Right kidney (tissue), 1 donor: Measurements from ENCODE around the gene GDI1.

Experiments used
- DNase-seq: peaks from one replicate; pipeline ENCODE4 v3.0.0-alpha.2; 2016

GDI1 gene

DNA sequence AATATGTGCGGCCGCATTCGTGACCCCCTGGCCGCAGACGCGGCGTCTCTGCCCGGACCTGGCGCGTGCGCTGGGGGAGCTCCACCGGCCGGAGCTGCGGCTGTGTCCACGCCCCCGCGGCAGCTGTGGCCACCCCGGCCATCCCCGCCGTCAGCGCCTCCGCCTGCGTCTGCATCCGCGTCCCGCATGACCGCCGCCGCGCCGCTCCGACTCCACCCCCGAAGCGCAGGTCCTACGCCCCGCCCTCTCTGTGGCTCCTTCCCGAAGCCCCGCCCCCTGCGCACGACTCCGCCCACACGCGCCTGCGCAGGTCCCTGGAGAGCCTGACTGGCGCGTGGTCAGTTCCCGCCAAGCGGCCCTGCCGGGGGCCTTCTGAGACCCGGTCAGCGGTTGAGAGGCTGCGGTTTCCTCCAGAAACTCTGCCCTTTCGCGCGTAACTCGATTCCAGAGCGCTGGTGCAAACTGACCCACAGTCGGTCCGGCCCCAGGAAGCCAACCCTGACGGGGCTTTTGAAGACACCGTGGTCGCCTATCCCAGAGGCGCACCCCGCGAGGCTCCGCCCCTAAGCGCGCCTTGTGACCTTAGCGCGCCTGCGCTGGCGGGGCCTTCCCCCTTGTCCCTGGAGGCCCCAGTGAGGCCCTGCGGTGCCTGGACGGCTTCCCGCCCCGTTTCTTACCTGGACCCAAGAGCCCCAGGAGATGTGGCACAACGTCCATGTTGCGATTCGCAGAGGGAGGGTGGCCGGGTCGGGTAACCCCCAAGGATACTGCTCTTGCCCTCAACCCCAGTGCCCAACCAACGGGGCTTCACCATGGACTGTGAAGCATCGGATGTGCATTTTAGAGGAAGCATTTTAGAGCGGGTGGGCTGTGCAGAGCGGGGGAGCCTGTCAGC lies 42.0 kb downstream of the GDI1 start, which contains the start of gene LAGE3:
Gene LAGE3 (minus strand): TSS at position 554 of the 895 bp plus-strand sequence. CDS start 366 bp downstream, at position 188.
- DNase-seq = peak; percentile 80

DNA sequence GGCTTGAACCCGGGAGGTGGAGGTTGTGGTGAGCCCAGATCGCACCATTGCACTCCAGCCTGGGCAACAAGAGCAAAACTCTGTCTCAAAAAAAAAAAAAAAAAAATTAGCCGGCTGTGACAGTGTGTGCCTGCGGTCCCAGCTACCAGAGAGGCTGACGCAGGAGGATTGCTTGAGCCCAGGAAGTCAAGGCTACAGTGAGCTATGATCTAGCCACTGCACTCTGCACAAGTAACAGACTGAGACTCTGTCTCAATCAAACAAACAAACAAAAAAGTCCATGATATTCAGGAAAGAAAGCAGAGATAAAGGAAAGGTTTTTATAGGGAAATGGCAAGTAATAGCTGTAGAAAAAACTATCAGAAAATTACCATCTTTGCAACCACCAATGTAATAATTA lies 44.2 kb downstream of the GDI1 start:
- no peak for DNase-seq

DNA sequence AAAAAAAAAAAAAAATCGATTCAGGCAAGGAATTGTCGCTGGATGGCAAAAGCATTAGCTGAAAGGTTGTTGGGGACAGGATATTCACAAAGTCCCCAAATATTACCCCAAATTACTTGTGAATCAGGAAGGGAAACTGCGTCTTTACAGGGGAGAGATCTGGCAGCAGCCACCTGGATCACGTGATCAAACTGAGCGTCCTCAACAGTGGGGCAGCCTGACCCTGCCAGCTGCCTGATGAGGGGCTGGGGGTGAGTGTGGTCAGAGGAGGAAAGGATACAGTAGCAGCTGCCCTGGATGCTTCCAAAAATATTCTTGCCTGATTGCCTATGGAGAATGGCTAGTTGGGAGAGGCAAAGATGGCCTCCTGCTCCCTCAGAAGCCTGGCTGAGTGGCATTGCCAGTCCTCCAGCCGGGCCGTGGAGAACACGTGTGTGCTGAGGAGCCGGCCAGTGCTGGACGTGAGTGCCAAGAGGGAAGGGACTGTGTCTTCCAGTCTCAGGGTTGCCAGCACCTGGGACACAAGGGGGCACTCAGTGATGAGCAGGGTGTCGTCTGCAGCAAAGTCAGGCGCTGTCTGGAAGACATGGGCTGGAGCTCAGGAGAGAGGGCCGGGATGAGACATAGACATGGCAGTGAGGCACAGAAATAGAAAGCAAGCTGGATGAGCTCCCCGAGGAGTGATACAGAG lies 45.1 kb downstream of the GDI1 start:
- DNase-seq = no peak

DNA sequence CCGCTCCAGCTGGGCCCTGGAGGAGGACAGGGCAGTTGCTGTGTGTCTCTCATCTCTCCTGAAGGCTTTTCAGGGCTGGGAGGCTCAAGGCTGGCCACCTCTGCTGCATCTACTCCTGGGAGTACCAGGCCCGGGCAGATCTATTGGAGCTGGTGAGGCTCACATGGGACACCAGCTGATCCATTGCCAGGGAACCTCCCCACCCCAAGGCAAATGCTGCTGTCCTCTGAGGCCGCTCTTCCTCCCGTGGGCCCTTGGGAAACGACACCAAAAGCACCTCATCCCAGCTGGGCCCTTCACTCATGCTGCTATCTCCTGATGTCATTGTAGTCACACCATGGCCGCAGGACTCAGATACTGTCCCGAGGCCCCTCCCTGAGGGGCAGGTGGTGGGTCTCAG lies 45.8 kb downstream of the GDI1 start:
- DNase-seq = no peak

DNA sequence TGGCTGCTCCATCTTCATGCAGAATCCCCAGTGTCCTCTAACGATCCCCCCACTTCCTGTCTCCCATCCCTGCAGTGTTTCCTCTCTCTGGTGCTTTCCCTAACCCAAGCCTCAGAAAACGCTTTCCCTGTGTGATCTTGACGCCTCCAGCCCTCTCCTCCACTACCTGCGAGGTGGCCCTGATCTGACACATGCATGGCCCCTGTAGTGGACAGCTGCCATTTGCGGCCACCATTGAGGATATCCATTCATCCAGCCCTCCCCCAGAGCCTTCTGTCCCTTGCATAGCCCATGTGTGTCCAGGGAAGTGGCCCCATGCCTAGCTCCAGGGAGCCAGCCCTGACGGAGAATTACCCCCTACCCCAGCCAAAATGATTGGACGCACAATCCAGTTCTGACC lies 46.4 kb downstream of the GDI1 start:
- DNase-seq = no peak

DNA sequence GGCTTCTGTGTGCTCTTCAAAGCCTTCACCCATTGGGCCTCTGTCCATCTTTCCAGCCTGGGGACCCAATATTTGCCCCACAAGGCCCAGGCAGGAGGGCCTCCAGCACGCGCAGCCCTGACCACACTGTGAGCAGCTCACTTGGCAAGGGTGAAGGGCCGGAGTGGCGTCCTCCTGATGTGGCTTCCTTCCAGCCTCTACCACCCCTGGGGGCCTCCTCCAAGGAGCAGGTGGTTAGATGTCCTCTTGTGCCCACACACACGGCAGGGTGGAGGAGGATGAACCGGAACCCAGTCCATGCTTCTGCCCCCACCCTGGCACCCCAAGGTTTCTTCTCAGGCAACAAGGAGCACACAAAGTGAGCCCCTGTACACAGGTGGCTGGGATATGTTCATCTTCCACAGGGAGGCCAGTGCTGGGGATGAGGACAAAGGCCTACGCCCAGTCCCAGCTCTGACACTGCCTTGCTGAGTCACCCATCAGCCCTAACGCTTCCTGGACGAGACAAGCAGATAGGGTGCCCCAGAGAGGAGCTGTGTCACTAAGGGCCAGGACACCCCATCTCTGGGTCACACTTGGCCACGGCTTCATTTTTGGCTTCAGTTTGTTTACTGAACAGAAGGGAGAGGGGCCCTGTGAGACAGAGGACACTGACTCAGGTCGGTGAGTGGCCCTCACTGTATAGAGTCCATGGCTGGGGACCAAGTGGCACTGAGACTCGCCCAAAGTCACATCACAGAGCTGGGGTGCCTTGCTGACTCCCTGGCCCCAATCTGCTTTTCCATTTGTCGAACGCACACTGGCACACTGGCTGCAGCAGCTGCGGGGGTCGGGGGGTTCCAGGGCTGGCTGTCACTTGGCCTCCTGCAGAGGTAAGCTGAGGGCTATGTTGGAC lies 47.5 kb downstream of the GDI1 start:
- DNase-seq = no peak

DNA sequence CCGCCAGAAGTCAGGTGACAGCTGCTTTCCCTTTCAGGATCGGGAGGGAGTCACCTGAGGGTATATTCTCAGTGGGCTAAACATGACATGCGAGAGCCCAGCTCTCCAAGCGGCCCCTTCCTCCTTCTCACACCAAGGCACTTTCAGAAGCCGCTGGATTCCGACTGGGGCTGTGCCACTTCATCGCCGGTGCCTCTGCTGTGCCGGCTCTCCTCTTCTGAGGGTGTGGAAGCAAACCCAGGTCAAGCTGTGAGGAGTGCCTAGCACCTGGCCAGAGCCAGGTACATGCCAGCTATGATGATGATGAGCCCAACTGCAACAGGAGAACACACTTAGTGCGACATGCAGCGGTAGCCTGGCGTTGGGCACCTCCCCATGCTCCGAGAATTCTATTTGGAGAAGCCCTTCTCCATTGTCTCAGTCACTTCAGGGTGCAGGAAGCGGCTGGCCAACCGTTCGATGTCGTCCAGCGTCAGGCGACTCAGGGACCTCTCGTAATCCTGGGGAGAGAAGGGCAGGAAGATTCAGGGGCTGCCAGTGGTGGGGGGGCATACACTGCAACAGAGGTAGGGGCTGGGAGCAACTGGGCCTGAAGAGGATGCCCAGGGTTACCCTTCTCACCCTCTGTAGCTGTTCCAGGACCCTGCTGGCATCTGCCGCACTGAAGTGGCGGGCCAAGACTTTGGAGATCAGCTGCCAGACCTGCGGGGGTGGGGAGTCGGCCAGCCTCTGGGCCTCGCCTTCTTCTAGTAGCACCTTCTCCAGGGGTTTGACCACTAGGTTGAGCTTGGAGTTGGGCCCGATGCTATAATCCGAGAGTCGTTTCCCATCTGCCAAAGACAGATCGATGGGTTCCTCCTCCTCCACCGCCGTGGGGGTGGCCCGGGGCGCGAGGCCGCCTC lies 48.4 kb downstream of the GDI1 start:
- no peak for DNase-seq

DNA sequence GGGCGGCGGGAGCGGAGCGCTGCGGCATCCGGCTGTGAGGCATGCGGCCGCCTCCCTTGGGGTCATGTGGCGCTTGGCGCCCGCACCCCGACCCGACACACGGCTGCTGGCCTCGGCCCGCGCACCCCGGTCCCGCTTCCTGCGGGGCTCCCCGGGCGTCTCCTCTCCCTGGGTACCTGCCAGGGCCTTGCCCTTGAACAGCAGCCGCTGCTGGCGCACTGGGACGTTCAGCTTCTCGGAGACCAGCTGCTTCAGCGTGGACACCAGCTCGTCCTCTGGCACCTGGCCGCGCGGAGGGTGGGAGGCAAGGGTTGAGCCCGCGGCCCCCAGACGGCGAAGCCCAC lies 49.1 kb downstream of the GDI1 start:
- peak; percentile 58 for DNase-seq

DNA sequence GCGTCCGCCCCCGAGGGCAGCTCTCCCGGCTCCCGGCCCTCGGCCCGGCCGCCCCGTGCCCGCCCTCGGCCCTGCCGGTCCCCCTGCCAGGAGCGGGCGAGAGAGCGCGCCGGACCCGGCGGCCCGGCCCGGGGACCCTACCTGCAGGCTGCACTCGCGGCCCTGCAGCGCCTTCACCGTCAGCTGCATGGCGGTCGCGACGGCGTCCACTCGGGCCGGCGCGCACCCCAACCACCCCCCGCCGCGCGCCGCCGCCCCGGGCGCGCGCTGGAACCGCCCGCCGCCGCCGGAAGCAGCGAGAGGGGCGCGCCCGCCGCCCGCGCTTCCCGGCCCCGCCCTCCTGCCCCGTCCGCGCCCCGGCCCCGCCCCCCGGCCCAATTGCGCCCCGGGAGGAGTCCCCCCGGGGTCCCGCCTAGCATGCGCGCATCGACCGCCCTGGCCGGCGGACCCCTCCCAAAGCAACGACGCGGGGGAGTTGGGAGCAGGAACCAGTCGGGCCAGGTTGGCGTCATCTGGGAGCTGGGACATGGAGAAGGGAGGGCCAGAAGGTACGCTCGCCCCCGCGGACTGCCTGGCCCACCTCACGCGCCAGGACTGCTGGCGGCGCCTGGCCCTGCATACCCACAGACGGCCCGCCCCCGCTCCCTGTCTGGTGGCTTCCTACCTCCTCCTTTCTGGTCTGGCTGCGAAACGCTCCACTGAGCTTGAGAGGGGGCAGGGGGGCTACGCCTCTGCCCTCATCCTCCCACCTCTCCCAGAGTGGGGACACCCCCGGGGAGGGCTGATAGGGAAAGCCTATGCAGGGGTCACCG lies 49.6 kb downstream of the GDI1 start, which contains the start of gene UBL4A:
Gene UBL4A (minus strand): TSS at position 220 of the 812 bp plus-strand sequence. CDS start 31 bp downstream, at position 189.
- peak; percentile 66 for DNase-seq

DNA sequence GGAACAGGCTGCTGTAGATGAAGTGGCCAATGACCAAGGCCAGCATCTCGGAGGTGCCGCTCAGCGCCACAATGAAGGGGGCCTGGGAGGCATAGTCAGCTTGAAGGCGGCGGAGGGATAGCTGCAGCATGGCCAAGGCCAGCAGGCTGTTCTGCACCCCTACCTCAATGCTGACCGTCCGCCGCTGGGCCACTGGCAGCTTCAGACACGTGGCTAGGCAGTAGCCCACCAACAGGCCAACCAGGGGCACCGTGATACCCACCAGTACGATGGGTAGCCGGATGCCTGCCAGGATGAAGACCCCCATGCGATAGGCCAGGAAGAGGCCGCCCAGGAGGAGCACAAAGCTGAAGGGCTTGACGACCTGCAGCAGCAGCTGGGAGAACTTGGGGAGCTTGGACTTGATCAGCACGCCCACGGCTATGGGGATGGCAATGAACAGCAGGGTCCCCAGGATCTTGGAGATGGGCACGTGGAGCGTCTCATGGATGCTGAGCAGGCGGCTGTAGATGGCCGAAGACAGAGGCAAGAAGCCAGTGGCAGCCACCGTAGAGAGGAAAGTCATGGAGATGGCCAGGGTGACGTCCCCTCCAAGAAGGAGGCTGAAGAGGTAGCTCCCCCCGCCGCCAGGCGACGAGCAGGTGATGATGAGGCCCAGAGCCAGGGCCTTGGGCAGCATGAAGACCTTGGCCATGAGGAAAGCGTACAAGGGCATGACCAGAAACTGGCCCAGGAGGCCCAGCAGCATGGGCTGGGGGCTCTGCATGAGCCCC lies 50.8 kb downstream of the GDI1 start:
- DNase-seq = no peak

DNA sequence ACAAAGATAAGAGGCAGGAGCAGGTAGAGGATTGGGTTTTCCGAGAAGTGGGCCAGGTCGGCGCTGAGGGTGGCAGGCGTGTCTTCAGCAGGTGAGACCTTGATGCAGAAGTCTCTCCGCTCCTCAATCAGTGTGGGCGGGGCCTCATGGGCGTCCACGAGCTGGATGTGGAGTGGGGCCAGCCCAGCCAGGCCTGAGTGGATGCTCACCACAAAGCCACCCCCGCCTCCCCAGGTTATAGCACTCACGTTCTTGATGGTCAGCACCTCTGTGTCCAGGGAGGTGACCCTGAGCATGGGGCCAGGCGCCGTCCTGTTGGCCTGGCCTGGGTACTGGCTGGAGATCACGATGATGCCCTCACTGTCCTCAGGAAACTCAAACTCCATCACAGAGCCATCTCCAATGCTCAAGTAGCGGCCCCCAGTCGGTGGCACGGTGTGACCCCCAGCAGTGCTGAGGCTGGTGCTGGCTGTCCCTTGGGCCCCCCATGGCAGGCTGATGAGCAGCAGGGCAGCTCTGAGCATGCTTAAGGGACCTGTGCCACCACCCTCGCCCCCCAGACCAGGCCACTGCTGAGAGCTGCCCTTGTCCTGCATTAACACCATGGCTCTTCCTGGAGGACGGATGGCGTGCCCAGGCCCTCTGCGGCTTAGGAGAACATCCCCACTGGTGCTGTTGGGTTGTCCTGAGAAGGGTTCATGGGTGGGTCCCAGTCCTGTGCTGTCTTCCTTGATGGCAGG lies 51.6 kb downstream of the GDI1 start:
- DNase-seq = no peak

DNA sequence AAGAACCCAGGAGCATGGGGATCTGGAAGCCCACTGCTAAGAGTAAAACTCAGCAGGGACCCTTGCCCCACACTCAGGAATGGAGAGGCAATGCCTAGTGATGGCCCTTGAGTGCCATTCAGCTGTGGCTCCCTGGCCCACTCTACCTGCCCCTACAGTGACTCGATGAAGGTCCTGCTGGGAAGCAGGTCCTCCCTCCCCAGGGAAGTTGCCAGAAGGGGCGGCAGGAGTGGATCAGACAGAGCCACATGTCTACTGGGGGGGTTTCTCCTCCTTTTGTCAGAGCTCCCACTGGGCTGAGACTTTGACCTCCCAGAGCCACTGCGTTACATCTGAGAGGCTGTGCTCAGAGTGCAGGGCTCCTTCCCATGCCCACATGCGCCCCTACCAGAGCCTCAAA lies 52.2 kb downstream of the GDI1 start:
- no peak for DNase-seq

DNA sequence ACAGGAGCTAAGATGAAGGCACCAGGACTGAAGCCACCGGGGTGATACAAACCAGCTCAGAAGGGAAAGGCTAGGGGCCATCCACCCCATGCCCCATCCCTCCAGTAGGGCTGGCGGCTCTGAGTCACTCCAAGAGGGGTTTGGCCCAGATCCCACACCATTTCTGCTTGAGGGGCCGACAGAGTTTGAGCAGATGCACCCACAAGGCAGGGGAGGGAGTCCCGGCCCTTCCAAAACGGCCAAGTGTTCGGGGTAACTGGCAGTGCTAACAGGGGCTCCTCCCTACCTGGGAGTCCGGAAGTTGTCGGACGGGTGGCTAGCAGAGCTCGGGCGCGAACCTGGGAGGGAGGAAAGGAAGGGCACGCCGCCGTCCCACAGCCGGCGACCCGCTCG lies 53.1 kb downstream of the GDI1 start:
- DNase-seq = peak; percentile 52

DNA sequence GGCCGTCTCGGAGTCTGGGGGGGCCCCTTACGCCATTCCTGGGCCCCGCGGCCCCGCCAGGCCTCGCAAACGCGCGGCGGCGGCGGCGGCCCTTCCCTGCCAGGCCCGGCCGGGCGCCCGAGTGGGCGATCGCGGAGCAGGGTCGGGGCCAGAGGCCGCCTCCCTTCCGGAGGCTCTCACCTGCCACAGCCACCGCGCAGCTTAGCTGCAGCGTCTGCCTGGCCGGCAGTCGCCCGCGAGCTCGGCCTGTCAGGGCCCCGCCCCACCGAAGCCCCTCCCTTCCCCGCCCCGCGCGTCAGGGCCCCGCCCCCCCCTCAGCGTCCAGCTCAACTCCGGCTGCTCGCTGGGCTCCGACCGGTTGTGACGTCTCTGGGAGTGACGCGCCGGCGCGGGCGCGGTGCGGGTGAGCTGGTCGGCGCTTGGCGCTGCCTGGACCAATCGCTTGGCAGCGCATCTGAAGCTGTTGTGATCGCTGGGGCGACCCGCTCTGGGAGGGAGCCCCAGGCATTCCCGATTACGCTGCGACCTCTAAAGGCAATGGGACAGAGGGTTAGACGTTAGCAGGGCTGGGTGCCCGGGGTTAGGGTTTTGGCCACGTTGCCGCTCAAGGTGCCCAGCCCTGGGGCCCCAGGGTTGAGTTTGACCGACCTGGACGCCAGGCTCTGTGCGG lies 53.6 kb downstream of the GDI1 start, which contains the start of gene SLC10A3:
Gene SLC10A3 (minus strand): TSS at position 216 of the 670 bp plus-strand sequence. CDS start 1,689 bp downstream, outside the sequence.
- DNase-seq = peak; percentile 75
